Endothelial cell (in vitro differentiated cells): Measurements from ENCODE around the gene ERG. TPM values are rescaled to one million over a fixed set of nuclear protein-coding genes. Genes with fewer than 3 reads are reported as not detected.

Source experiments
- DNase-seq: peaks from one replicate; pipeline ENCODE4 v3.0.0; 2021; ENCODE audit warnings: low spot score
- H3K27ac Mint-ChIP-seq: one replicate; pipeline ENCODE4 v1.8.0; 2021; ENCODE audit warnings: mixed read lengths, inconsistent platforms; ENCODE audit not compliant: unreplicated experiment
- H3K27me3 Mint-ChIP-seq: one replicate; pipeline ENCODE4 v1.8.0; 2021; ENCODE audit warnings: mild to moderate bottlenecking, moderate library complexity, mixed read lengths, inconsistent platforms; ENCODE audit not compliant: unreplicated experiment
- H3K36me3 Mint-ChIP-seq: one replicate; pipeline ENCODE4 v1.8.0; 2021; ENCODE audit warnings: mild to moderate bottlenecking, low read depth, mixed read lengths, inconsistent platforms; ENCODE audit not compliant: unreplicated experiment
- H3K4me1 Mint-ChIP-seq: one replicate; pipeline ENCODE4 v1.8.0; 2021; ENCODE audit warnings: mild to moderate bottlenecking, mixed read lengths, inconsistent platforms; ENCODE audit not compliant: unreplicated experiment
- H3K4me3 Mint-ChIP-seq: one replicate; pipeline ENCODE4 v1.8.0; 2021; ENCODE audit warnings: mild to moderate bottlenecking, mixed read lengths, inconsistent platforms; ENCODE audit not compliant: unreplicated experiment
- H3K9me3 Mint-ChIP-seq: one replicate; pipeline ENCODE4 v1.8.0; 2021; ENCODE audit warnings: mixed read lengths, inconsistent platforms; ENCODE audit not compliant: unreplicated experiment
- total RNA-seq: library from RNA; stranded (reverse); fragmentation: NEBNext Ultra II Directional; extraction: Animal tissue kit (Norgen Biotek cat#: 25700); gene quantifications from one replicate; pipeline ENCODE4 v1.2.1, GENCODE V29; 2021; ENCODE audit not compliant: unreplicated experiment
- TF ChIP-seq, protein P1 (sequence below): fragments of 200-600 bp; sonication (generic); IDR thresholded peaks from one replicate; pipeline ENCODE4 v1.5.0; 2021; ENCODE audit warnings: antibody characterized with exemption; ENCODE audit not compliant: unreplicated experiment

ERG gene
- total RNA-seq, 1 donor from 2014 or later, result 133 TPM

DNA sequence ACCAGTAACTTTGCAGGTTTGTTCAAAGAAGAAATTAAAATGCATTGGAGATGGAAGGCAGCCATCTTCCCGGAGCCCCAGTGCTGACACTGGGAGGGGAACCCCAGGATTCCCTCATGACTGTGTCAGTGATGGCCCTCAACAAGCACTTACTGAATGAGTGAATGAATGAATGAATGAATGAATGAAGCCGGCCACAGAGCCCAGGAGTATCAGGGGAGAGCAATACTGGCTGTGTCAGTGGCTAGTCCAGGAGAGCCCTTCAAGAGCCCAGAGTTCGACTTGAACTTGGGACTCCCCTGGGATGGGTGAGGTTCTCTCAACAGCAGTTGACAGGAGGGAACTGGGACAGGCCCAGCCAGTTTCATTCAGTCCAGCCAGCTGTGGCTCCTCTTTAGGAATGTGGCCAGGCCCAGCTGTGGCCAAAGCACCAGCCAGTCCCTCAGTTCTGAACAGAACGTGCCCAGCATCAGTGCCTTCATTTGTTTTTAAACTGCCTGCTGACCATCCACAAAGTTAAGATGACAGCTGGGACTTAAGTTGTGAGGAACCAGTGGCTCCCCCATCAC, 9.2 kb upstream of the ERG start:
- no peak for DNase-seq
- no peaks in the 10 kb centered on the region for H3K9me3 Mint-ChIP-seq
- no peaks in the 10 kb centered on the region for H3K36me3 Mint-ChIP-seq
- peaks cover 33% of the 10 kb centered on the region for H3K4me1 Mint-ChIP-seq
- H3K27ac Mint-ChIP-seq, result peak overlapping the region; percentile 48
- H3K27me3 Mint-ChIP-seq, result no peaks in the 10 kb centered on the region
- TF ChIP-seq, protein P1, sequence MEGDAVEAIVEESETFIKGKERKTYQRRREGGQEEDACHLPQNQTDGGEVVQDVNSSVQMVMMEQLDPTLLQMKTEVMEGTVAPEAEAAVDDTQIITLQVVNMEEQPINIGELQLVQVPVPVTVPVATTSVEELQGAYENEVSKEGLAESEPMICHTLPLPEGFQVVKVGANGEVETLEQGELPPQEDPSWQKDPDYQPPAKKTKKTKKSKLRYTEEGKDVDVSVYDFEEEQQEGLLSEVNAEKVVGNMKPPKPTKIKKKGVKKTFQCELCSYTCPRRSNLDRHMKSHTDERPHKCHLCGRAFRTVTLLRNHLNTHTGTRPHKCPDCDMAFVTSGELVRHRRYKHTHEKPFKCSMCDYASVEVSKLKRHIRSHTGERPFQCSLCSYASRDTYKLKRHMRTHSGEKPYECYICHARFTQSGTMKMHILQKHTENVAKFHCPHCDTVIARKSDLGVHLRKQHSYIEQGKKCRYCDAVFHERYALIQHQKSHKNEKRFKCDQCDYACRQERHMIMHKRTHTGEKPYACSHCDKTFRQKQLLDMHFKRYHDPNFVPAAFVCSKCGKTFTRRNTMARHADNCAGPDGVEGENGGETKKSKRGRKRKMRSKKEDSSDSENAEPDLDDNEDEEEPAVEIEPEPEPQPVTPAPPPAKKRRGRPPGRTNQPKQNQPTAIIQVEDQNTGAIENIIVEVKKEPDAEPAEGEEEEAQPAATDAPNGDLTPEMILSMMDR, result no peak
- H3K4me3 Mint-ChIP-seq, result no peak overlapping the region

DNA sequence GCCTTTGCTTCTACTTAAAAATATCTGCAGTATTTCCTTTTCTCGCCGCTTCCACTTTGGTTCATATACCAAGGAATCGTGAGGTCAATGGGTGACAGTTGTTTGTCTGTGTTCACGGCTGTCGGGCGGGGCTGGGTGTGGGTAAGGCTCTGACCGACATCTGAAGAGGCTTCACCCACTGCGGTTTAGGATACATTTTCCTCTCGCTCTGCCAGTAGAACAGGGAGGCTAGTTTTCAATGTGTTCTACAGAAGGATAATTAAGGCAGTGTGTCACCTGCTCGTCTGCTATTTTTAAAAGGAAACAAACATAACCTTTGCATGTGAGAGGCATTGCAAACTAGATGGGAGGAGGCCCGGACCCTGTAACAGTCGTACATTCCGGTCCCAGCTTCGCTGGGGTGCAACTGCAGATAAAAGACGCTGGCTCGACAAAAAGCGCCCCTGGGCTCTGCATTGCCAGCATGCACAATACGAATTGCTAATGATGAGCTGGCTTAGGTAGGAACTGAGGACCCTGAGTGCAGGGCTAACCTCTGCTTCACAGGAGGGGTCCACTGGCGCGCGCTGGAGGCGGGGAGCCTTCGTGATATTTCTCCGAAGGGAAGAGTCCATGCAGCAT, 8.5 kb upstream of the ERG start:
- Mint-ChIP-seq H3K9me3 (no peaks in the 10 kb centered on the region), H3K4me1 (peaks cover 39% of the 10 kb centered on the region), H3K36me3 (no peaks in the 10 kb centered on the region), H3K27ac (no peak overlapping the region), H3K4me3 (no peak overlapping the region), H3K27me3 (no peaks in the 10 kb centered on the region)
- TF ChIP-seq, protein P1, result no peak
- no peak for DNase-seq

DNA sequence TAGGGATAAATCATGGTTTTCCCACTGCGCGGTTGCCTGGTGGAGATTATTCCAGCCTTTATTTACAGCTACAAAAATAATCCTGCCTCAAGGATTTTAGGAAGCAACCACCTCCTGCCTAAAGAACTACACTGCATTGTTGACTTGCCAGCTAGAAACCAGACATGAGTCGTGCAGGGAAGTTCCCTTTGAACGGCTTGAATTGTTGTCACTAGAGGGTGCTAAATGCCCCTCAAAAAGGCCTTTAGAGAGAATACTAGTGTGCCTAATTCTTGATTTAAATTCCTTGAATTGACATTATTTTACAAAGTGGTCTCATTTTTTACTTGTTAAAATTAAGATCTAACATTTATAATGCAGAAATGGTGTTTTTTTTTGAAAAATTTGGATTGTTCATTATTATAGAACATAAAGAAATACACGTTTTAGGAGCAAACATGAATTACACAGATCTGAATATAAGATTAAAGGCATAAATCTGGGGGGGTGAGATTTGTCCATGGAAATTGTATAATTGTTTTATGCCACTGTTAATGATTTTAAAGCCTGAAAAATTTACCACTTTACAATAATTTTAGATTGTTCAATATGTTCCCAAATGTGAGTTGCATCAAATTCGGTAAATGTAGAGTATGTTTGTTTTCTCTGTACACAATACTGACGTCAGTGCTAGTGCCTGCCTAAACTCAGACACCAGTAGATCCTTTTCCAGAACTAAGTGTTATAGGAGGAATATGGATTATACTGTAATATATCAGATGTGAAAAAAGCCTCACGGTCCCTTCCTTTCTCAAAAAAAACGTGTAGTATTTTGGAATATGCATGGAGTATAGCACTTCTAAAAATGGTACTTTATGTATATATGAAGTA, 7.6 kb upstream of the ERG start:
- H3K27ac Mint-ChIP-seq, result no peak overlapping the region
- H3K27me3 Mint-ChIP-seq, result peaks cover 3% of the 10 kb centered on the region
- H3K4me3 Mint-ChIP-seq, result no peak overlapping the region
- DNase-seq, result peak; percentile 55
- H3K36me3 Mint-ChIP-seq, result no peaks in the 10 kb centered on the region
- peaks cover 44% of the 10 kb centered on the region for H3K4me1 Mint-ChIP-seq
- H3K9me3 Mint-ChIP-seq, result no peaks in the 10 kb centered on the region
- TF ChIP-seq, protein P1, result peak; percentile 26

DNA sequence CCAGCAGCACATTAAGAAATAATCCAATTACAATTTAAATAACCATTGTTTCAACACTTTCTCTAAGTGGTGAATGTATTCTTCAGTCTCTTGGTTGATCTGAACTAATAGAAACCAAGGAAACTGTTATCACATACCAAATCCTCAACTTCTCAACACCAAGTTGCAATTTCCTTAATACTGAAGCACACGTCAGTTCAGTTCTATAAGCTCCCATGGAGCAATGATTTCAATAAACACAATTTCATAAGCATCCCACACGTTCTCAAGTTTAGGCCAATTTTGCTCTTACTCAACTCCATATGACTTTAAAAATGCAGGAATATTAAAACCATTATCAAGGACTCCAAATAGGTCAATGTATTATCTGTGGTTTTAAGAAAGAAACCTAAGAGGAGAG, 5.8 kb upstream of the ERG start:
- DNase-seq, result no peak
- peaks cover 3% of the 10 kb centered on the region for H3K27me3 Mint-ChIP-seq
- TF ChIP-seq, protein P1, result no peak
- peak overlapping the region; percentile 54 for H3K27ac Mint-ChIP-seq
- peaks cover 62% of the 10 kb centered on the region for H3K4me1 Mint-ChIP-seq
- no peaks in the 10 kb centered on the region for H3K9me3 Mint-ChIP-seq
- no peak overlapping the region for H3K4me3 Mint-ChIP-seq
- no peaks in the 10 kb centered on the region for H3K36me3 Mint-ChIP-seq
